HG02571 (cell line): ENCODE results near the gene SETD1B.

ENCODE experiments used
- ATAC-seq: cut with Tn5 transposase; IDR thresholded peaks from one replicate; pipeline ENCODE4 v1.9.1; 2021; ENCODE audit warnings: mild to moderate bottlenecking, moderate library complexity; ENCODE audit not compliant: unreplicated experiment

SETD1B gene

DNA sequence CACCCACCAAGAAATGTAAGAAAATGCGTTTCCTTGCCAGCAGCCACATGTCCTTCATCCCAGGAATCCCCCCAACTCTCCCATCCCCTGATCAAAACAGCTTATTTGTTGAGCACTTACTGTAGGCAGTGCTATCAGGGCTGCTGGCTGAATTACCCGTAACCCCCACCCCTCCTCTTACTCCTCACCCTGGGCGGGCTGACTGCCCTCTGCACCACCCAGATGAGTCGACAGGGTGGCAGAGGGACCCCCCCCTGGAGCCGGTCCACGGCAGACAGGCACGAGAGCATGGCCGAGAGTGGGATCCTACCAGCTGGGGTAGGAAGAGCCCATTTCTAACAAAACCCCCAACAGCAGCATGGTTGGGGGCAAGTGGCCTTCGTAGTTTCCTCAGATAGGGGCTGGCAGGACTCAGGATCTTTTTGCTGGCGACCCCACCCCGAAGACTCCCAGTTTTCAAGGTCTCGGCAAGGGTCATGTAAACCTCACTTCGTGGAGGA lies 9.2 kb upstream of the SETD1B start:
- no peak for ATAC-seq

DNA sequence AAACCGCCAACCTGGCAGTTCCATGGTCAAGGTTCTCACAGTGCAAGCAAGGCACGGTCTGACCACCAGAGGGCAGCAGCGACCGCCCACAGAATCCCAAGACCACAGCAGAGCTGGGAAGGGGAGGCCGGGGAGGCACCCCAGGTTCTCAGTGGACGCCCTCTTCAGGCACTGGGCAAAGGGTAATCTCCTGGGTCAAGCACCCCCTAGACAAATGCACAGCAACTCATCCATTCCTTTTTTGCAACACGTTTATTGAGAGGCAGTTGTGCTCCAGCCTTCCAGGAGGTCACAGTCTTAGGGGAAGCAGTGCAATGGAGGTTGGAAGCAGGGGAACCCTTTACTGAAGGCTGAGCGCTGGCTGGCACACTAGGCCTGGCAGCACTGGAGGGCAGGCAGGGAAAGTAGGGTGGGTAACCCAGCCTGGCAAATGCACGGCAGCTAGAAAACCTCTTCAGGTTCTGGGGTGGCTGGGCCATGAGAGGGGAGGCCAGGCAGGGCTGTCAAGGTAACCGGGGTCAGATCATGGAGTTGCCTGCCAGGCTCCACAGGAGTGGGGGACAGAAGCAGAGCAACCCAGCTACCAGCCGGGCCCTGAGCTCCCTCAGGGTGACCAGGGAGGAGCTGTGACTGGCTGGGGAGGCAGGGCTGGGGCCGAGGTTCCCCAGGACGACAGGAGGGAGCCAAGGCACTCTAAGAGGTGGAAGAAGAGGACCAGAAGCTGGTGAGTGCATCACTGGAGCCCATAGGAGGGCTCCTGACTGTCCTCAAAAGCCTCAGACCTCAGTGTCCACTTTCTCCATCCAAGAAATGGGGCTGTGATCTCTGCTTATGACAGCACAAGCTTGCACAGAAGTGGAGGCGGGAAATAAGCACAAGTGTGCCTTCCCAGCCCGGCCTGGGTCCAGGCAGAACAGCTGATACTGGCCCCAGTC lies 8.5 kb upstream of the SETD1B start:
- ATAC-seq = no peak

DNA sequence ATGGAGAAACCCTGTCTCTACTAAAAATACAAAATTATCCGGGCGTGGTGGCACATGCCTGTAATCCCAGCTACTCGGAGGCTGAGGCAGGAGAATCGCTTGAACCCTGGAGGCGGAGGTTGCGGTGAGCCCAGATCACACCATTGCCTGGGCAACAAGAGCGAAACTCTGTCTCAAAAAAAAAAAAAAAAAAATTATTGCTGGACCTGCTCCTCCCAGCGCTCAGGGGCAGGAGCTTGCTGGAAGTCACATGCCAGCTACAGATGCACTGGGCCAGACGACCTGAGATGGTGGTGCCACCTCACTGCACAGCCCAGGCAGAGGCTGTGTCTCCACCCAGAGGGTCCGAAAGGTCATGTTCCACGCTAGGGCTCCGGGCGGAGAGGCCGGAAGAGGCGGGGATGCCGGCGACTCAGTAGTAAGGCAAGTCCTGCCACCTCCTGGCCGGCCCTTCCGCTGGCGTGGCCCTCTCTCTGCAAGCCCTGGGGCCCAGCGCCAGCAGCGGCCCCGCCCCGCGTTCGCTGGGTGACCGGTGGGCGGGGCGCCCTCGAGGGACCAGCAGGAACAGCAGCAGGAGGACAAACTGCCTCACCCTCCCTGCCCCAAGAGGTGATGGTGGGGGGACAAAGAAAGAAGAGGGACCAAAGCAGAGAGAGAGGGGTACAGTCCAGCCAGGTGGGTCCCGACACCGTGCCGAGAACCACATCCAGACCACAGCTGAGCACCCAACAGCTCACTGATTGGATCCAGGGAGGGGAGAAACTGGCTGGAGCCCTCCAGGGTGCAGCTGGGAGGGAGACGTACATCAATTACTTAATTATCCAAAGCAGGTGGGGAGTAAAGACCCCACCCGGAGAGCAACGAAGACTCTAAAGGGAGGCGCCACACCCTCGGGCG lies 6.7 kb upstream of the SETD1B start:
- ATAC-seq = no peak

DNA sequence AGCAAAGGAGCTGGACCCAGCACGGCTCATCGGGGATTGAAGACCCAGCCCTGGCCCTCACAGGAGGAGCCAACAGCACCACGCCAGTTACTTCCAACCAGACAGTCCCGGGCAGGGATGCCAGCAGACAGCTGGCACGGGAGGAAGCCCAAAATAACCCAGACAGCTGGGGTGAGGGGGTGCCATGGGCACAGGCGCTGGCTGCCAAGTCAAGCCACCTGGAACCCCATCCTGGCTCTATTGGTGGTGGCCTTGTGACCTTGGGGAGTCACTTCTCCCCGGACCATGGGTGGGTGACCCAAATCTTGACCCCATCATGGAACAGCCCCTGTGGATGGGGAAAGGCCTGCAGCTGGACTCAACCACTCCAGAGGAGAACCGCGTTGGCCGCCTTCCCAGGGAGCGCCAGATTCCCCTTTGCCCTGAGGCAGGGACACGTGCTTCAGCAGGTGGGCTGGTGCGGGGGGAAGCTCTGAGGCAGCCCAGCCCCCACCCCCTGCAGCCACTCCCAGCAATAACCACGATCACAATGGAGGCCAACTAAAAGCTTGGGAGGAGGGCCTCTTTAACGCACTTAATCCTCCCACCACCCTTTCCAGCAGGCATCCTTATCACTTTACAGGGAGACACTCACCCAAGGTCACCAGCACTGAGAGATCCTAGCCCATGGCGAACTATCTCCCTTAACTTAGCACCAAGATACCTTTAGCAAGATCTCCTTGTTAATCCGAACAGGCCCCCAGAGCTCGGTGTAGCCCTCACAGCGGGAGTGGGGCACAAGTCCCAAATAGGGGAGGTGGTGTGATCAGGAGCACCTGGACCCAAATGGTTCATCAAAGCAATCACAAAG lies 5.6 kb upstream of the SETD1B start:
- no peak for ATAC-seq

DNA sequence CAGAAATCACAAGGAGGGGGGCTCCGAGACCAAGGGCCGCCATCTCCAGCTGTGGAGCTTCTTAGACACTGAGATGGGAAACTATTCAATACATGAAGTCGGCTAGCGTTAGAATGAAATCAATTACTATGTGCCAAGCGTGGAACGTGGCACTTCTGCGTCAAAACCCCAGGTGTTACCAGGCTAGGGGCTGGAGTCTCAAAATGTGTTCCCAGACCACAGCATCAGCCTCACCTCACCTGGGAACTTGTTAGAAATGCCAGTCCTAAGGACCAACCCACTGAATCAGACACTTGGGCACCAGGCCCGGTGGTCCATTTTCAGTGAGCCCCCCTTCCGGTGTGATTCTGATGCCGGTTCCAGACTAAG lies 5.0 kb upstream of the SETD1B start:
- no peak for ATAC-seq

DNA sequence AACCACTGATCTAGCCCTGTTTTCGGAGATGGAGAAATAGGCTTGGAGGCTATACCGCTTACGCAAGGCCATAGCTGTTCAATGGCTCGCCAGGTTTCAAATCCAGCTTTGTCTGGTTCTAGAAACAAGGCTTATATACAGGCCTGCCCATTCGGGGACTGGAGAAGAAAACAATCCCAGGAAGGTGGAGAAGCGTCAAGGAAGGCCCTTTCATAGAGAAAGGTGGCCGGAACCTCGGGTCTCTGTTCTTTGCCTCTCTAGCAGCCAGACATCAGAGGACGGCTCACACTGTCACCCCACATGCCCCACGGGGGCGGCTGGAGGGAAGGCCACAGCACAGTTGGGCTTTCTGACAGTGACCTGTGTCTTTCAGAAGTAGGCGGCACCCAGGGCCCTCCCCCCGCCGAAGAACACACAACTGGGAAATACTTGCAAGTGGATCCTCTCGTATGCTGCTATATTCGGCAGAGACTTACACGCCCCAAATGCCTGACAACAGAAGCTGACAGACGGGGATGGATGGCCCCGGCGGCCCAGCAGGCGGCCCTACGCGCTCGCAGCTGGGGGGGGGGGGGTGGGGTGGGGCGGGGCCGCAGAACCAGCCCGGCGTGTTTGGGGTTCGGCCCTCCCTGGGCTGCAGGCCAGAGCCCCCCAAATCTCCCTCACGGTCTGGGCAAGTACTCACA lies 4.5 kb upstream of the SETD1B start:
- ATAC-seq = no peak

DNA sequence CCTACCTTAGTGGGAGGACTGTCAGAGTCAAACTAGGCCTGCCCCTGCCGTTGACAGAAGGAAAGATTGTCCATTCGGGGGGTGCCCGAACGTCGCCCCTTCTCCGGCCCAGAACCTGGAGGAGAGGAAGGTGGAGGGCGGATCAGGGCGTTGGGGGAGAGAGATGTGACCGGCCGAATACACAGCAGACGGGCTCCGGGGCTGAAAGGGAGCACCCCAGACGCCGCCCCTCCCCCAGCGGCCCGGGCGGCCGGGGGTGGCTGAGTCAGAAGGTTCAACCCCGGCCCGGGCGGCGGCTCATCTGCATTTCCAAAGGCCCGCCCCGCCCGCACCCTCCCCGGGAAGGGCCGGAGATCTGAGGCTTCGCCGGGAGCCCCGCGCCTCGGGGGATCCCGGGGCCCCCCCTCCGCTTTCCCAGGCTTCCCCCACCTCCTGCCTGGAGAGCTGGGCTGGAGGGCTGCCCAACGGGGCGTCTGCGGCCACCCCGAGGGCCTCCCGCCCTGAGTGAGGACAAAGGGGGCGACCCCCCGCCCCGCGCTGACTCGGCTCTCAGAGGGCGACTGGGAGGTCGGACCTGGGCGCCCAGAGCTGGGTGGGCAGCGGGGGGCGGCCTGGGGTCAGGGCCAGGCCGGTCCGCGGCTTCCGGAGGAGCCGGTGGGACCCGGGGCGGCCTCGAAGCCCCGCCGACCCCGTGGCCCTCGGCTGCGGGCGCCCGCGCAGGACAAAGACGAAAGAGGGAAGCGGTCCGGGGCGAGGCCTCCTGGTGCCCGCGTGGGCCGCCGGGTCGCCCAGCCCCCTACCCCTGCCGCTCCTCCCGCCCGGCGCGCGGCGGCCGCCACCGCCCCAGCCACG lies 3.7 kb upstream of the SETD1B start:
- ATAC-seq = peak; percentile 28

DNA sequence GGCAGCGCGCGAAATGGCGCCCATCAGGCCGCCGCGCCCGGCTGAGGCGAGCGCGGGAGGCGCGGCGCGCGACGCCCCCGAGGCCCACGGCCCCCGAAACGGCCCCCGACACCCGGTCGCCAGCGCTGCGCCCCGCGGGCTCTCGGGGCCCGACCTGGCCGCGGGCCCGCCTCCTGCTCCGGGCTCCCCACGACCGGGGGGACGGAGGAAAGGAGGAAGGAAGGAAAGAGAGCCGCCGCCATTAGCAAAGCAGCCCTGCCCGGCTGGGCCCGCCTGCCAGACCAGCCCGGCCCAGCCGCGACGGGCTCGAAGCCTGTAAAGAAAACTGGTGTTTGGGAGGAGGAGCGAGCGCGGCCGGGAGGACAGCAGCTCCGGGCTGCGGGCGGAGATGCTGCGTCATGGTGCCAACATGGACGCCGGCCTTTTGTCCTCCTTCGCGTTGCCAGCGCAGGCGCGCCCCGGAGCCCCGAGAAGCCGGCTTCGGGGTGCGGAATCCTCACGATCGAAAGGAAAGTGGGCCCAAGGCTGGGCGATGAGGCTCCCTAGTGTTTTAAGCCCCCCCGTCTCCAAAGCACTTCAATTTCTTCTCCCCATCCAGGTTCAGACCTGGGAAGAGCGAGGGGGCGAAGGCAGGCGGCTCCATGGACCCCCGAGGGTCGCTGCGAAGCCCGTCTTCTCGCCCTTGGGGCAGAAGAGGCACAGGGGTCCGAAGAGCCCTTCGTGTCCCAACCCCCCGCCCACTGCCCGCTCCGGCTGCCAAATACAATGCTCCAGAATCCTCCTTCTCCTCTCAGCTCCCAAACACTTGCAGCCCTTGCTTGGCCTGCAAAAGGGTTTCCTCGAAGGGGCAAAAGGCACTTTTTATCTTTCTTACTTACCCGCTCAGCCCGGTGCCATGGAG lies 2.9 kb upstream of the SETD1B start:
- no peak for ATAC-seq

DNA sequence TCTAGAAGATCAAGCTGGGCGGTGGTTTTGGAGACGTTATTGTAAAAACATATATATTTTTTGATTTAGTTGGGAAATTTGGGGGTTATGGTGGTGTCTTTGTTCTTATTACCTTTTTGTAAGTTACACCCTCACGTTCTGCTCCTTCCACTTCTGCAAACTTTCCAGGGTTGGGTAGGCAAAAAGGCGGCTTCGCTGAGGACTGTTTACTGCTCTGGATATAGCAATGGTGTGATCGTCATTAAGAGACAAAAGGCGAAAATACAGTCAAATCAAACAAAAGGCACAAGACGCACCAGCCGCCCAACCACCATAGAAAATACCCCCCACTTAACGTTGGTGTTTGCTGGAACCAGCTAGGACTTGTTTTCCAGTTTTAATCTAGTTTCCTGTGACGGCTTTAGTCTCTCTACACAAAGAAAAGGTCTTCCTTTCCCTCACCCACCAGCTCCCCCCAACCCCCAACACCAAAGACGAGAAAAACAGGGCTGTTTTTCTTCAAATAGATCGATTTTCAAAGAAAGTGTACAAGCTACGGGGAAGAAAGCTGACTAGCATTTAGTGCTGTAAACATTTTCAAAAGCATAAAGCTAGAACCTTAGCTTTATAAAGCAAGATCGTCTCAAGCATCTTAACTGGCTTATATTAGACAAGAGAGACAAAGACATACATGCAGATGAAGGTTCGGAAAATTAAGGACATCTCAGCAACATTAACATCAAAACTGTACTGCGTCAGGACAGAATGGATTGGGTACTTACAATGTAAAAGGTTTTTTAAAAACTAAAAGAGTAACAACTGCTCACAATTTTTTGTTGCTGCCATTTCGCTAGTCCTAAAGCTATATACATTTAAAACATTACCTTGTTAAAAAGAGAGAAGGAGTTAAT lies 2.0 kb upstream of the SETD1B start:
- no peak for ATAC-seq

DNA sequence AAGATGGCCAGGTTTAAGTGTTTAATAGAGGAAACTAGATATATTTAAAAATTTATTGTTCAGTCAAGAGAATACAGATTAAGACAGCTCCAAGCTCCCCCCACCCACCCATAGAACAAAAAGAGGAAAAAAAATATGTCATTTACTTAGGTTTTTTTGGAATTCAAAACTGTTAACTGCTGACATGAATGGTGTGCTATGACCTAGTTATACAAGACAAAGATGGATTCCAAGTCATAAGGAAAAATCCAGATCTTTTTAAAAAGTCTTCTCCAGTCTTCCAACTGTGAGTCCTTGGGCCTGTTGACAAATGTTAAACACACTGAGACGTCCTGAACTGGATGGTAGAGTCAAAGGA lies 1.3 kb upstream of the SETD1B start:
- no peak for ATAC-seq

DNA sequence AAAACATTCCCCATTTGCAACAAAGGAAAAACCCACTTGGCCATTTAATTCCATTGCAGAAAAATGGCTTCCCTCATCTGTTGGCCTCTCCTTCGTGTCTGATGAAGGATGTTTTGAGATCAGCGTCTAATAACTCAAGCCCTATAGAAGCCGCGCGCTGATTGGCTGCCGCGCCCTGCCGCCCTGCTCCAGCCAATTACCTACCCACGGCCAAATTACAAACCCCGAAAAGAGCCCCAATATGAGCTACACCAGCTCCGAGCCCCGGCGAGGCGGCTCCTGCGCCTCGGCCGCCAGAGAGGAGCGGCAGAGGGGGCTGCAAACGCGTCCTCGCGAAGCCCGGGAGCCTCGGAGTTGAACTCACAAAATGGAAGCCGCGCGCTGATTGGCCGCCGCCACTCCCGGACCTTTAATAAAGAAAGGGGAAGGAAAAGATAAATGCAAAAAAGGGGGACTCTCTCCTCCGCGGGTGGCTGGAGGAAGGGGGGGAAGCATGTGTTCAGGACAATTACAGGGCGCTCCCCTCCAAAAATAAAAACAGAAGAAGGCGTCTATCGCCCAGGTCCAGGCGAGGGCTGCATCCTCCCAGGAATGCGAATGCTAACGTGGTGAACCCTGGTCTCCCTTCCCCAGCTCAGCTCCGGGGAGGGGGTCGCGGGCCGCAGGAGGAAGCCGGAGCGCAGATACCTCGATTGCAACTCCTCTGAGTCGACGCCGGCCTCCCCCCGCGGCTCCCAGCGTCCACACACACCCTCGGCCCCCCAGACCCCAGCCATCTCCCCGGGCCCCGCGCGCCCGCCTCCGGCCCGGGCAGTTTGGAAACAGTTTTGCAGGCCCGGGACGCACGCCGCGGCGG lies 738 bp upstream of the SETD1B start:
- peak; percentile 25 for ATAC-seq

DNA sequence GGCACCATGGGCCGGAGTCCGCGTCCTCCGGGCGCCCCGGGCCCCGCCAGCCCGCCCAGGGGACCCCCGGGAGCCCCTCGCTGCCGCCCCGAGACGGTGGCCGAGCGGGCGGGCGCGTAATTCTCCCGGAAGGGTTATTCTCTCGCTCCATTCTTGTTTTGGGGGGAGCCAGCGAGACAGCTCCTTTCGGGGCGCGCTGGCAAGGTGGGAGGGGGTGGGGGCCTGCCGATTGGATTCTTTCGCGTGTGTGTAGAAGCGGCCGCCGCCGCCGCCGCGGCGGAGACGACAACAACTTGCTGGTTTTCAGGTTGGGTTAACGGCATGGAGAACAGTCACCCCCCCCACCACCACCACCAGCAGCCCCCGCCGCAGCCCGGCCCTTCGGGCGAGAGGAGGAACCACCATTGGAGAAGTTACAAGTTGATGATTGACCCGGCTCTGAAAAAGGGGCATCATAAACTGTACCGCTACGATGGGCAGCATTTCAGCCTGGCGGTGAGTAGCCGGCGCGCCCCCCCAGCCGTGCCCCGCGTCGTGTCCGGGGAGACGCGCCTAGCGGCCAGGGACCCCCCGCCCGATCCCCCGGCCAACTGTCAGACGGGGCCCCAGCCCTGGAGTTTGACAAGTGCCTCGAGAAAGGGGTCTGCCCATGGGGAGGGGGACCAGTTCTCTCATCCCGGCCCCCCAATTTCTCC lies 755 bp downstream of the SETD1B start:
- no peak for ATAC-seq

DNA sequence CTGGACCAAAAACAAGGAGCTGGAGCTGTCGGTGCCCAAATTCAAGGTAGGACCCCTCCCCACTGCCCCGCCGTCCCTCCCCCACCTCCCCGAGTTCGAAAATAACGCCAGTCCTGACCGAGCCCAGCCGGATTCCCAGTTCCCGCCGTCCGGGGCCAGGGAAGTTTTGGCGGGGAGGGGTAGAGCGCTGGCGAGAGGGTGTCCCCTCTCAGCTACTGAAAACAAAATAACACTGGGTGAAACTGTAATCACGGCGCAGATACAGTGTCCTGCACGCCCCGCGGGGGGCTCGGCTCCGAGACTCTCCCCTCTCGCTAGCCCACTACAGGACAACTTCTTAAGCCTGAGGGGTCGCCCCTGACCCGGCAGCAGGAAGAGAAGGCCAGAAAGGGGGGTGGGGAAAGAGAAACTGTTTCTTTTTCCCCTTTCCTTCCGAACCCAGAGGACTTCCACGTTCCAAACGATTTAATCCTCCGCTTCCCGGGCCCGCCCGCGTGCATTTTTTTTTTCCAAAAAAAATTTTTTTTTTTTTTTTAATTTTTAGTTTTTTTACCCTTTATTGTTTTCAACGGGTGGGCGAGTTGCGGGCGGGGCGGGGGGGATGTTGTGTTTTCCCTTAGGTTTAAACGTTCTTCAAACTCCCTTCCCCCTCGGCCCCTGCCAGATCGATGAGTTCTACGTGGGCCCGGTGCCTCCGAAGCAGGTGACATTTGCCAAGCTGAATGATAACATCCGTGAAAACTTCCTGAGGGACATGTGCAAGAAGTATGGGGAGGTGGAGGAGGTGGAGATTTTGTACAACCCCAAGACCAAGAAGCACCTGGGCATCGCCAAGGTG lies 1.6 kb downstream of the SETD1B start:
- no peak for ATAC-seq

DNA sequence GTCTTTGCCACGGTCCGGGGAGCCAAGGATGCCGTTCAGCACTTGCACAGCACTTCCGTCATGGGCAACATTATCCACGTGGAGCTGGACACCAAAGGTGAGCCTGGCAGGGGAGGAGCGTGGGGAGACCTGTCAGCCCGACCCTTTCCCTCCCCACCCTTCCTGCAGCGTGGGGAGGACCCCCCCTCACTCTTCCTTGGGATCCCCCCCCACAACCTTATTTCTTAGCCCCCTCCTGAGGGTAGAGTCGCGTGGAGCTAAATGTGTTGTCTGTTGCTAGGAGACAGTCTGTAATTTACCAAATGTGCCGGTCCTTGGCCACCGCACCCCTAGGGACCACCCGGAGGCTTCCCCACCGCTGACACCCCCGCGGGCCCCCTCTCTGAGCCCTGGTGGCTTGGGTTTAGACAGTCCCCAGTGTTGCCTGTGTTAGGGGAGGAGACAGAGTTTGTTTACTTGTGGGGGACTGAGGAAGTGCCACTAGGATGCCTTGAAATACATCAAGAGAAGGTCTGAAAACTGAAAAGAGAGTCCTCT lies 2.3 kb downstream of the SETD1B start:
- no peak for ATAC-seq
